NK-92 treated with Interleukin-12 subunit alpha and Interleukin-12 subunit beta, amount 100 ng/mL, for 24 hours (cell line): ENCODE results near the gene CYP2S1.
"Not testable (repeated sequence)": the region's sequence is repeated elsewhere in the genome, so short reads cannot be mapped to it uniquely, and the experiment has no call there.

Experiments used
- DNase-seq: peaks from one replicate; lab custom pipeline; 2025; lab: John Stamatoyannopoulos, UW

The CYP2S1 gene

GRCh38 chr19:41192574-41193429 lies at the start of gene CYP2S1:
Gene CYP2S1 (plus strand): TSS chr19:41193219. CDS start chr19:41193265, 46 bp downstream.
- no peak for DNase-seq

GRCh38 chr19:41144403-41144802 lies 48.6 kb upstream of the CYP2S1 start:
- DNase-seq, result peak; percentile 51

DNA sequence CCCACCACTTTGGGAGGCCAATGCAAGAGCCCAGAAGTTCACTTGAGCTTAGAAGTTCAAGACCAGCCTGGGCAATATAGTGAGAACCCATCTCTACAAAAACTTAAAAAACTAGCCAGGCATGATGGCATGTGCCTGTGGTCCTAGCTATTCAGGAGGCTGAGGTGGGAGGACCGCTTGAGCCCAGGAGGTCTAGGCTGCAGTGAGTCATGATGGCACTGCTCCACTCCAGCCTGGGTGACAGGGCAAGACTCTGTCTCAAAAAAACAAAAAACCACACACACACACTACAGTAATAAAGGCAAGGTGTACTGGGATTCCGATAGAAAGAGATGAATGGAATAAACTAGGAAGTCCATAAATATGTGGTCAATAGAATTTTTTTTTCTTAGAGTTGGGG lies 43.2 kb upstream of the CYP2S1 start:
- DNase-seq, result no peak

DNA sequence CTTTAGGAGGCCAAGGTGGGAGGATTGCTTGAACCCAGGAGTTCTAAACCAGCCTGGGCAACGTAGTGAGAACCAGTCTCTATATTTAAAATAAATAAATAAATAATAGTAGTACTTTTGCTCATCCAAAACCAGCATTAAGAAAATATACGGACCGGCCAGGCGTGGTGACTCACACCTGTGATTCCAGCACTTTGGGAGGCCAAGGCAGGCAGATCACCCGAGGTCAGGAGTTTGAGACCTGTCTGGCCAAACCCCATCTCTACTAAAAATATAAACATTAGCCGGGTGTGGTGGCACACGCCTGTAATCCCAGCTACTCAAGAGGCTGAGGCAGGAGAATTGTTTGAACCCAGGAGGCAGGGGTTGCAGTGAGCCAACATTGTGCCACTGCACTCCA lies 42.0 kb upstream of the CYP2S1 start:
- not testable (repeated sequence) for DNase-seq

DNA sequence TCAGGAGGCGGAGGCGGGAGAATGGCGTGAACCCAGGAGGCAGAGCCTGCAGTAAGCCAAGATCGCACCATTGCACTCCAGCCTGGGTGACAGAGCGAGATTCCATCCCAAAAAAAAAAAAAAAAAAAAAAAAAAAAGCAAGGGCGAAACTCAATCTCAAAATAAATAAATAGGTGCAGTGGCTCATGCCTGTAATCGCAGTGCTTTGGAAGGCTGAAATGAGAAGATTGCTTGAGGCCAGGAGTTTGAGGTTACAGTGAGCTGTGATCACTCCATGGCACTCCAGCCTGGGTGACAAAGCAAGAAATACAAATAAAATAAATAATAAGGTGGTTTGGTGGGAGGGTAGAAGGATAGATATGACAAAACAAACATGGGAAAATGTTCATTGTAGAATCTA lies 39.0 kb upstream of the CYP2S1 start:
- DNase-seq, result no peak

GRCh38 chr19:41156207-41156606 lies 36.8 kb upstream of the CYP2S1 start:
- DNase-seq, result no peak

DNA sequence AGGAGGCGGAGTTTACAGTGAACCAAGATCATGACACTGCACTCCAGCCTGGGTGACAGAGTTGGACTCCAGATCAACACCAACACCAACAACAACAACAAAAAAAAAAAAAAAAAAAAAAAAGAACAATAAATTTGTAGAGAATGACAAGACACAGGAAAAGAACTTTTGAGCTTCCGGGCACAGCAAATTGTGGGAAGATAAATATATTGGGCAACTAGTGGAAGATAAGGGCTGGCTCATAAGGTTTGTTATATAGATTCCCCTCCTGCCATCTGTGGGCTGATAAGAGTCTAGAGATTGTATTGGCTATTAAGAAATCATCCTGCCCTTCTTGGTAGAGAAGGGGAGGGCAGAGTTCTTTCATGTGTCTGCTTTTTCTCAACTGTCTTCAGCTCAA lies 33.1 kb upstream of the CYP2S1 start:
- no peak for DNase-seq

DNA sequence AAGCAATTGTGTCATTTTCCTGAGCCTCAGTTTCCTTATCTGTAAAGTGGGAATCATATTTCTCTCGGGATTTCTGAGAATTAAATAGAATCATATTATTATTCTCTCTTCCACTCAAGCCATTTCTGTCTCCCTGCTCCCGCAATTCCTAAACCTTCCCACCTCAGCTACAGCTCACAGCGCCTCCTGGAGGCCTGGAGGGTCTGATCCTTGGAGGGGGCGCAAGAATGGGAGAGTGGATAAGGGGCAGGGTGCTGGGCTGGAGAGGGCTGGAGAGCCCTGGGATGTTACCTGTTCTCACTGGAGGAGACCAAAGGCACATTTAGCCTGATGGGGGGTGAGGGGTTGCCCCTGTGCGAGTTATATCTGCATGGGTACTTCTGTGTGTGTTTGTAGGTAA lies 31.1 kb upstream of the CYP2S1 start:
- DNase-seq, result no peak

GRCh38 chr19:41166944-41167804 lies 25.8 kb upstream of the CYP2S1 start:
- DNase-seq, result no peak

- DNase-seq, result no peak
These were observed 20.5 kb upstream of the CYP2S1 start for GRCh38 chr19:41172297-41173164.

DNA sequence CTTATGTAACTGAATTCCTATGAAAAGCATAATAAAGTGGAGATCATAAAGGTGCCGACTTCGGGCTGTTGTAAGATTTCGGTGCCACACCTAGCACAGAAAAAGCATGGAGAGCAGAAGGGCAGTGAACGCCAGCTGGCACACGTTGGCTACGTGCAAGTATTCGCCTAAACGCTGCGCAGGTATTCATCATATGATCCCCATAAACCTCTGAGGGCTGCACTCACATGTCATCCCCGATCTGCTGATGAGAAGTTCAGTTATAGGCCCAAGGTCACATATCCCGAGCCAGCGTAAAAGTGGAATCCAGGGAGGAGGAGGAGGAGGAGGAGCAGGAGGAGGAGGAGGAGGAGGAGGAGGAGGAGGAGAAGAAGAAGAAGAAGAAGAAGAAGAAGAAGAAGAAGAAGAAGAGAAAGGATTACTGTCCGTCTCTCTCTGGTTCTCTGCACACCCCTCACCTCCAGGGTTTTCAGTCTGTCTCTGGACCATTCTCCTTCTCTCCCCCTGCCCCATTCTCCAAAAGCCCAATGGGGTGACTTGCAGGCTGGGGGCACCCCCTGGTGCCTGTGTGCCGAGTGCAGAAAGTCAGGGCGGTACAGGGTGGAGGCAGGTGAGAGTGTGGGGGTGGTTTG lies 18.6 kb upstream of the CYP2S1 start:
- DNase-seq, result no peak

DNA sequence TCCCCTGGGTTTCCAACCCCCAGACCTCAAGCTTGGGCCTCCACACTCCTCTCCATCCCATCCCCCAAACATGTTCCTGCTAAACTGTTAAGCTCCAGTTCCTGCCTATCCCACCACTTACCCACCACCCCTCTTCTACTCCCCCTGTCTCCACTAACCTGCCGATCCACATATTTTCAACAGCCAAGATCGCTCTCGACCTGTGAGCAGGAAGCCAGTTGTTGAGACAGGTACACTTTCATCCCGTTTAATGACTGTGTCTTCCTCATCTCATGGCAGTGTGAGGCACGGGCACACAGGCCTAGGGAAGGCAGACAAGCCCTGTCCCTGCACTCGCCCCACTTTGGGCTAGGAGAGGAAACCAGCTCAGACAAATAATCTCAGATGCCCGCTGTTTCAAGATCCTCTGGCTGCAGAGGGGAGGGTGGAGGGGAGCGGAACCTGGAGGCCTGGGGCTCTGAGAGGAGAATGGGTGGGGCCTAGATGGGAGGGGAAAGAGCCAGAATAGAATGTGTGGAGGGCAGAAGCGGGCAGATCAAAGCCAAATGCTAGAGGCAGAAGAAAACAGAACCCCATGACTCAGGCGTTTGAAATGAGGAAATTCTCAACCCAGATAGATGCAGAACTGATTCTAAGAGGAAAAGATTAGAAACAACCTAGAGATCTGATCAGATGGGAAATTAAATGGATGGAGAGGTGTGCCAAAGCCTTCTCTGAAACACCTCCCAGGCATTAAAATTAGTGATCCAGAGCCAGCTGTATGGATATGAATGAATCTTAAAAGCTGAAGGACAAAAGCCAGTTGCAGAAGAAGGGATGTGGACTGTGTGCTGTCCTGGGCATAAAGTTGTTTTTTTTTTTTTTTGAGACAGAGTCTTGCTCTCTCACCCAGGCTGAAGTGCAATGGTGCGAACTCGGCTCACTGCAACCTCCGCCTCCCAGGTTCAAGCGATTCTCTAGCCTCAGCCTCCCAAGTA lies 16.9 kb upstream of the CYP2S1 start:
- DNase-seq, result no peak

DNA sequence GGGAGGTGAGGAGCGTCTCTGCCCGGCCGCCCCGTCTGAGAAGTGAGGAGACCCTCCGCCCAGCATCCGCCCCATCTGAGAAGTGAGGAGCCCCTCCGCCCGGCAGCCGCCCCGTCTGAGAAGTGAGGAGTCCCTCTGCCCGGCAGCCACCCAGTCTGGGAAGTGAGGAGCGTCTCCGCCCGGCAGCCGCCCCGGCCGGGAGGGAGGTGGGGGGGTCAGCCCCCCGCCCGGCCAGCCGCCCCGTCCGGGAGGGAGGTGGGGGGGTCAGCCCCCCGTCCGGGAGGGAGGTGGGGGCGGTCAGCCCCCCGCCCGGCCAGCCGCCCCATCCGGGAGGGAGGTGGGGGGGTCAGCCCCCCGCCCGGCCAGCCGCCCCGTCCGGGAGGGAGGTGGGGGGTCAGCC lies 12.8 kb upstream of the CYP2S1 start:
- DNase-seq, result not testable (repeated sequence)

- no peak for DNase-seq
These were observed 5.8 kb upstream of the CYP2S1 start for GRCh38 chr19:41186971-41187883.

DNA sequence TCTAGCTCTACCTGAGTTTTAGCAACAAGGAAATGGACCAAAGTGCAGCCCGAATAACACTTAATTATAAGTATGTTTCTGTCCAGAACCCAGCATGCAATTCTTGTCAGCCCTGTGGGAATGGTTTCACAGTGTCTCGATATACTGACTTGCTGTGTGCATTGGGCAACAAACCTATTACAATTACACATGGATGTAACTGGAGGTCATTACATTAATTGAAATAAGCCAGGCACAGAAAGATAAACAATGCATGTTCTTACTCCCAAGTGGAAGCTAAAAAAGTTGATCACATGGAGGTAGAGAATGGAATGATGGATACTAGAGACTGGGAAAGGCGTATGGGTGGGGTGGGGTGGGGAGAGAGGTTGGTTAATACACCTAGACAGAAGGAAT lies 5.1 kb upstream of the CYP2S1 start:
- DNase-seq, result no peak

DNA sequence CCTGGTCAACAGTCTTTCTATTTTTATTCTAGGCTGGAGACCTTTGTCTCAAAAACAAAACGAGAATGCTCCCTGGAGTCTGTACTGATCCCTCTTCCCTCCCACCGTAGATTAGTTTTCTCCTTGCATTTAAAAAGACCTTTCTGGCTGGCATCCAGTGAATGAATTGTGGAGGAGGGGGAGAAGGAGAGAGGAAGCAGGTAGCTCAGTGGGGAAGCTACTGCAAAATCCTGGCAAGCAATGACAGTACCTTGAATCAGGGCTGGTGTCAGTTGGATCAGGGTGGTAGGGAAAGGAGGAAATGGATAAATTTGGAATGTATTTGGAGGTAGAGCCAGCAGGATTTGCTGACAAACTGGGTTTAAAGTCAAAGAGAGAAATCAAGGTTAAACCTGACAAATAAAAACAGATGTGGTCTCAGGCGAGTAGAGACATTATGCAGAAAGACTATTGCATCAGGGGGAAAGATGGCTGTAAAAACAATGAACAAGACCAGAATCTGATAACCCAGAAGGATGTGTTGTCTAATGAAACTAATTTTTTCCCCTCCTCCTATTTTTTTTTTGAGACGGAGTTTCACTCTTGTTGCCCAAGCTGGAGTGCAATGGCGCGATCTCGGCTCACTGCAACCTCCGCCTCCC lies 3.5 kb upstream of the CYP2S1 start:
- no peak for DNase-seq

- DNase-seq, result no peak
These were observed 574 bp downstream of the CYP2S1 start for GRCh38 chr19:41193430-41194156.

DNA sequence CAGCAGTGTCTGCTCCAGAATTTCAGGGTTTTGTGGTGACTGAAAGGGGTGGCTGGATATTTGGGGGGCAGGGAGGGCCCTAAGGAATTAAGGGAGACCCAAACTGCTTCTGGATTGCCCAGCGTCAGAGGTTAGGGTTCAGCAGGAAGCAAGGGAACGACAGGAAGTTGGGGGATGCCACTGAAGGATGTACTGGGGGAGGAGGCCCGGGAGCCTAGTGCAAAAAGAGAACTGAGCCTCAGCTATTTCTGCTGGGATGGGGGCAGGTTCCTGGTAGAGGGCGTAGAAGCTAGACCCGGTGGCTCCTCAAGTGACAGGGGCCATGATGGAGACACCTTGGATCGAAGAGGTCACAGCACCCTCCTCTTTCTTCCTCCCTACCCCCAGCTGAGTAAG lies 1.1 kb downstream of the CYP2S1 start:
- no peak for DNase-seq
